ENCODE measurements around the gene CCL17.

The CCL17 gene

DNA sequence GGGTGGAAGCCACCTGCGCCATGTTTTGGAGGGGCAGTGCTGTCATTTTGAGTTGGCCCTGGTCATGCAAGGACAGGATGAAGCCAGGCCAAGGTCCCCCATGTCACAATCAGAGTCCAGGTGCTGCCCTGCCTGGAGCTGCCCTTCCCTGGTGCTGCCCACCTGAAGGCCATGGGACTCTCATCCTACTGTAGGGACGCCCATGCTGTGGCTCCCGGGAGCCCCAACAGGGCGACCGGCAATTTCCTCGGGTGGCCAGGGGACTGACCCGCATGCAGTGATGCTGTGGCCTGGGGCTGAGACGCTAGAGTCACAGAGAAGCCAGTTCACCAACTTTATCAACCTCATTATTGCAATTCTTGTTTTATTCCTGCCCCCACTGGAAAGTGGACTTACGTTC, 8.0 kb downstream of the CCL17 start:
- DNase-seq (ENCODE audit: low spot score in 2 of 2) (no peak), ATAC-seq (replicated peaks; ENCODE audit: extremely low read depth, poor library complexity, severe bottlenecking) (no peak)
- Mint-ChIP-seq H3K27me3 (no peaks in the 10 kb centered on the region), H3K36me3 (ENCODE audit: insufficient read depth) (peaks cover 8% of the 10 kb centered on the region), H3K4me3 (no peak overlapping the region), H3K27ac (ENCODE audit: low read depth) (no peak overlapping the region), H3K4me1 (peaks cover 10% of the 10 kb centered on the region), H3K9me3 (no peaks in the 10 kb centered on the region)

DNA sequence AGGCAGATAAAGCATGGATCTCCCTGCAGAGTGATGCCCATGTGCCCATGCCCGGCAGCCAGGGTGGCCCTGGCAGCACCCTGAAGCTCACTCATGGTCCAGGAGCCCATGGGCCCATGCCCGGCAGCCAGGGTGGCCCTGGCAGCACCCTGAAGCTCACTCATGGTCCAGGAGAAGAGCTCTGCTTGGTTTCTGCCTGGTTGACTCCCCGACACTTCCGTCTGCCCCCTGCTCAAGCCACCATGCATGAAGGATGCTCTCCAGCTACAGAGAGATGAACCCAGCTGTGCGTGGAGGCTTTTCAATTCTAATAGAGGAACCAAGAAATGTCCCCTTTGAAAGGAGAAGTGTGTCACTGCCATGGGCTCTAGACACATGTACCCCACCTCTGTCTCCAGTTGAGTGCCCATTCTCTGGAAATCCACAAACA, 8.7 kb downstream of the CCL17 start:
- no peak overlapping the region for H3K27ac Mint-ChIP-seq (ENCODE audit: low read depth)
- DNase-seq (ENCODE audit: low spot score in 2 of 2) (no peak), ATAC-seq (replicated peaks; ENCODE audit: extremely low read depth, poor library complexity, severe bottlenecking) (no peak)
- no peaks in the 10 kb centered on the region for H3K9me3 Mint-ChIP-seq
- H3K36me3 Mint-ChIP-seq (ENCODE audit: insufficient read depth): peaks cover 9% of the 10 kb centered on the region
- peaks cover 15% of the 10 kb centered on the region for H3K4me1 Mint-ChIP-seq
- no peaks in the 10 kb centered on the region for H3K27me3 Mint-ChIP-seq
- H3K4me3 Mint-ChIP-seq: no peak overlapping the region

DNA sequence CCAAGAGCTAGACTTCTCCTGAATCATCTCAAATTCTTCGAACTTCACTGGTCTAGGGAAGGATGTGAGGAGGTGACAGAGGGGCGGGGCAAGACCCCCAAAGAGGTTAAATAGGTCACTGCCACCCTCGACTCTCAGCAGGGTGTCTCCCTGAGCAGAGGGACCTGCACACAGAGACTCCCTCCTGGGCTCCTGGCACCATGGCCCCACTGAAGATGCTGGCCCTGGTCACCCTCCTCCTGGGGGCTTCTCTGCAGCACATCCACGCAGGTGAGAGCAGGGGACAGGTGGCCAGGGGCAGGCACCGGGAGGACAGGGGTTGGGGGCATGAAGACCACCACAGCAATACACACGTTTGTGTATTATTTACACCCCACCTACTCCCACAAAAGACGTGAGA, 9.2 kb downstream of the CCL17 start:
- H3K4me1 Mint-ChIP-seq: peaks cover 19% of the 10 kb centered on the region
- ATAC-seq (replicated peaks; ENCODE audit: extremely low read depth, poor library complexity, severe bottlenecking) (no peak), DNase-seq (ENCODE audit: low spot score in 2 of 2) (no peak)
- H3K27ac Mint-ChIP-seq (ENCODE audit: low read depth): no peak overlapping the region
- H3K4me3 Mint-ChIP-seq: no peak overlapping the region
- no peaks in the 10 kb centered on the region for H3K27me3 Mint-ChIP-seq
- no peaks in the 10 kb centered on the region for H3K9me3 Mint-ChIP-seq
- peaks cover 9% of the 10 kb centered on the region for H3K36me3 Mint-ChIP-seq (ENCODE audit: insufficient read depth)

DNA sequence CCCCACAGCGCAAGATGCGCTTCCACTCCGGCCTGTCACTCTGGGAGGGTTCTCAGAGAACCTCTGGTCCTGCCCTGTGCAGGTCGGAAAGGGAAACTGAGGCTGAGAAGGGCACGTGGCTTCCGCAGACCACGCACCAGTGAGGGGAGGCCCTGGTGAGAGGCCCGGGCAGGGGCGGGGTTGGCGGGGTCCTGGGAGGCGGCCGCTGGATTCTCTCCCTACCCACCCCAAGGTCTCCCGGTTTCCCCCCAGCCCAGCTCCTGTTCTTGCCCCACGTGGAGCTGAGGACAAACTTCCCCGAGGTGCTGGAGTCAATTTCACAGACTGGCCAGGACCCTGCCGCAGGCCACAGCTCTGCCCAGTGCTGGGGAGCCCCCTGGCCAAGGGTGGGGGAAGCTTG, 11.5 kb downstream of the CCL17 start:
- ATAC-seq (replicated peaks; ENCODE audit: extremely low read depth, poor library complexity, severe bottlenecking) (no peak), DNase-seq (ENCODE audit: low spot score in 2 of 2) (no peak)
- peaks cover 23% of the 10 kb centered on the region for H3K4me1 Mint-ChIP-seq
- no peaks in the 10 kb centered on the region for H3K9me3 Mint-ChIP-seq
- no peak overlapping the region for H3K27ac Mint-ChIP-seq (ENCODE audit: low read depth)
- peaks cover 10% of the 10 kb centered on the region for H3K36me3 Mint-ChIP-seq (ENCODE audit: insufficient read depth)
- no peaks in the 10 kb centered on the region for H3K27me3 Mint-ChIP-seq
- H3K4me3 Mint-ChIP-seq: peak overlapping the region; percentile 23

DNA sequence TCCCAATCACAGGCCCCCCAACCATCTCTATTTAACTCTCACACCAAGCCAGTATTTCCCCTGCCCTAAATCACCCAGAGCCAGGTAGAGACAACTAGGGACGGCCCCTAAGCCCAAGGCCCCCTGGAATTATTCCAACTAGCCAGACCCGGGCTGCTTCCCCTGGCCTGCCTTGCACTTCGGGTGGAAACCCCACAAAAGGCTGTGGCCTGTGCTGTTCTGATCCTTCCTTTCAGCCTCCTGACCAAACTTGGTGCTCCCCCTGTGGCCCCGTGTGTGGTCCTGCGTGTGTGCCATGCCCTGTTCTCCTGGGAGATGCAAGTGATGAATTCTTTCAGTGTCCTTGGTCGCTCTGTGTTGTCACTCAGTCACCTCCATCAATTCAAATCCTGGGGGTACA, 14.9 kb downstream of the CCL17 start:
- H3K4me1 Mint-ChIP-seq: peaks cover 23% of the 10 kb centered on the region
- no peaks in the 10 kb centered on the region for H3K27me3 Mint-ChIP-seq
- H3K4me3 Mint-ChIP-seq: no peak overlapping the region
- no peak for ATAC-seq (replicated peaks; ENCODE audit: extremely low read depth, poor library complexity, severe bottlenecking)
- H3K27ac Mint-ChIP-seq (ENCODE audit: low read depth): peak overlapping the region; percentile 89
- no peak for DNase-seq (ENCODE audit: low spot score in 2 of 2)
- no peaks in the 10 kb centered on the region for H3K9me3 Mint-ChIP-seq
- H3K36me3 Mint-ChIP-seq (ENCODE audit: insufficient read depth): peaks cover 13% of the 10 kb centered on the region

DNA sequence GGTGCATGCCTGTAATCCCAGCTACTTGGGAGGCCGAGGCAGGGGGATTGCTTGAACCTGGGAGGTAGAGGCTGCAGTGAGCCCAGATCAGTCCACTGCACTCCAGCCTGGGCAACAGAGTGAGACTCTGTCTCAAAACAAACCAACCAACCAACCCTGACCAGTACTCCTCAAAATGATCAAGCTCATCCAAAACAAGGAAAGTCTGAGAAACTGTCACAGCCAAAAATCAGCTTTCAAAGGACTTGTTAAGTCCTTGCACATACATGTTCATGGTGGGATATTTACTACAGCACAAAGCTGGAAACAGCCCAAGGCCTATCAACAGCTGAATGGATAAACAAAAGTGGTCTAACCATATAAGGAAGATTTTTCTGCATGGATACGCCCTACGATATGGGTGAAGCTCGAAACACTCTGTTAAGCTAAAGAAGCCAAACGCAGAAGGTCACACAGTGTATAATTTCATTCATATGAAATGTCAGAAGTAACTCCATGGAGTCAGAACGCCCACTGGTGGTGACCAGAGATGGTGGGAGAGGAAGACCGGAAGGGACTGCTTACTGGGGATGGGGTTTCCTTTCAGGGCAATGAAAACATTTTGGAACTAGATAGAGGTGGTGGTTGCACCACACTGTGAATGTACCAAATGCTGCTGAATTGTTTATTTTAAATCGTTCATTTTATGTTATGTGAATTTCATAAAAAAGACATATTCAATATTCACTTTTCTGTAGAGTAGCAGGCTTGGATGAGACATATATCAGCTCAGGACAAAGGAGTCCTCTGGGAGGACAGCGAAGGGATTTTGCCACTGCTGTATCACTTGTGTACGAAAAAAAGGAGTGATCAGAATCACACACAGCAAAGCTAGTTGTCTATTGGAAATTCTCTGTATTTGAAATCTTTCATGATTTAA, 17.7 kb downstream of the CCL17 start:
- H3K4me3 Mint-ChIP-seq: no peak overlapping the region
- no peaks in the 10 kb centered on the region for H3K9me3 Mint-ChIP-seq
- no peak for DNase-seq (ENCODE audit: low spot score in 2 of 2)
- no peak for ATAC-seq (replicated peaks; ENCODE audit: extremely low read depth, poor library complexity, severe bottlenecking)
- peaks cover 14% of the 10 kb centered on the region for H3K4me1 Mint-ChIP-seq
- no peak overlapping the region for H3K27ac Mint-ChIP-seq (ENCODE audit: low read depth)
- no peaks in the 10 kb centered on the region for H3K27me3 Mint-ChIP-seq
- H3K36me3 Mint-ChIP-seq (ENCODE audit: insufficient read depth): peaks cover 7% of the 10 kb centered on the region

DNA sequence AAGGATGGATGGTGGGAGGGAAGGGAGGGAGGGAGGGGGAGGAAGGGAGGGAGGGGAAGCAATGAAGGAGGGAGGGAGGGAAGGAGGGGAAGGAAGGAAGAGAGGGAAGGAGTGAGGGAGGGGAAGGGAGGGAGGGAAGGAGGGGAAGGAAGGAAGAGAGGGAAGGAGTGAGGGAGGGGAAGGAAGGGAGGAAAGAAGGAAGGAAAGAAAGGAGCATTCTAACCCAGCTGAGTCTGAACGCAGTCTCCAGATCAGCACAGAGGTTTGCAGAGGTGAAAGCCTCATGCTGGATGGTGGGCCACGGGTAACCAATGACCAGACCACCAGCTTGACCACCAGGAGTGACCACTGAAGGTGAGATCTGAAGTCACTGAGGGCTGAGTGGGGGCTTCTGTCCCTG, 18.6 kb downstream of the CCL17 start:
- H3K27ac Mint-ChIP-seq (ENCODE audit: low read depth): no peak overlapping the region
- H3K27me3 Mint-ChIP-seq: no peaks in the 10 kb centered on the region
- DNase-seq (ENCODE audit: low spot score in 2 of 2): no peak
- no peaks in the 10 kb centered on the region for H3K9me3 Mint-ChIP-seq
- H3K36me3 Mint-ChIP-seq (ENCODE audit: insufficient read depth): peaks cover 6% of the 10 kb centered on the region
- ATAC-seq (replicated peaks; ENCODE audit: extremely low read depth, poor library complexity, severe bottlenecking): no peak
- no peak overlapping the region for H3K4me3 Mint-ChIP-seq
- peaks cover 9% of the 10 kb centered on the region for H3K4me1 Mint-ChIP-seq

DNA sequence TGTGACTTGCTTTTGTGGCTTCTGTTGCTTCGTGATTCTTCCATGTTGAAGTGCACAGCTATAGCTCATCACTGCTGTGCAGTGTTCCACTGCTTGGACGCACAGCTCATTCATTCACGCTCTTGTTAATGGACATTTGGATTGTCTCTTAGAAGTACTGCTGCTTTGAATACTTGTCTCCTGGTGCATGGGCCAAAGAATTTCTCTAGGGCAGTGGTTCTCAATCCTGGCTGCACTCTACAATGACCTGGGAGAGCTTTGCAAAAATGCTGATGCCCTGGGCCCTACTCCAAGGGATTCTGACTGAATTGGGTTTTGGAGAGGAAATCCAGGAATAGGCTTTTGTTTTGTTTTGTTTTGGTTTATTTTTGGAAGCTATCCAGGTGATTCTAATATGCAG, 20.0 kb downstream of the CCL17 start:
- no peaks in the 10 kb centered on the region for H3K27me3 Mint-ChIP-seq
- DNase-seq (ENCODE audit: low spot score in 2 of 2) (no peak), ATAC-seq (replicated peaks; ENCODE audit: extremely low read depth, poor library complexity, severe bottlenecking) (no peak)
- H3K36me3 Mint-ChIP-seq (ENCODE audit: insufficient read depth): peaks cover 14% of the 10 kb centered on the region
- H3K9me3 Mint-ChIP-seq: no peaks in the 10 kb centered on the region
- no peaks in the 10 kb centered on the region for H3K4me1 Mint-ChIP-seq
- no peak overlapping the region for H3K27ac Mint-ChIP-seq (ENCODE audit: low read depth)
- no peak overlapping the region for H3K4me3 Mint-ChIP-seq

DNA sequence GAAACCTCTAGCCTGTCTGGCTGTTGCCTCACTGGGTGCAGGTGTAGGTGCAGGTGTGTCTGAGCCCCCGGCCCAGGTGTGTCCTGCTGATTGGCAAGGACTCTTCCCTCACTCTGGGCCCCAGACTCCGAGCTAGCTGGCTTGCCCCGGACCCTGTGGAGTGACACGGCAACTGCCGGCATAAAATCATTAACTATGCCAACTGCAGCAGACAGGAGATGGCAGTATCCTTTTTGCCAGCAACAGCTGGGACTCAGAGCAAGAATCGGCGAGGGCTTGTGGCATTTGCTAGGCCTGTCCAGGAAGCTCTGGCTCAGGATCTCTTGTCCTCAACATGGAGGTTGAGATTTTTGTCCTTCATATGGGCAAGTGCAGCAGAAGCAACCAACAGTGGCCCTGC, 21.8 kb downstream of the CCL17 start:
- H3K4me3 Mint-ChIP-seq: no peak overlapping the region
- H3K36me3 Mint-ChIP-seq (ENCODE audit: insufficient read depth): peaks cover 27% of the 10 kb centered on the region
- no peaks in the 10 kb centered on the region for H3K4me1 Mint-ChIP-seq
- H3K9me3 Mint-ChIP-seq: no peaks in the 10 kb centered on the region
- no peak for DNase-seq (ENCODE audit: low spot score in 2 of 2)
- H3K27ac Mint-ChIP-seq (ENCODE audit: low read depth): no peak overlapping the region
- H3K27me3 Mint-ChIP-seq: no peaks in the 10 kb centered on the region
- no peak for ATAC-seq (replicated peaks; ENCODE audit: extremely low read depth, poor library complexity, severe bottlenecking)

DNA sequence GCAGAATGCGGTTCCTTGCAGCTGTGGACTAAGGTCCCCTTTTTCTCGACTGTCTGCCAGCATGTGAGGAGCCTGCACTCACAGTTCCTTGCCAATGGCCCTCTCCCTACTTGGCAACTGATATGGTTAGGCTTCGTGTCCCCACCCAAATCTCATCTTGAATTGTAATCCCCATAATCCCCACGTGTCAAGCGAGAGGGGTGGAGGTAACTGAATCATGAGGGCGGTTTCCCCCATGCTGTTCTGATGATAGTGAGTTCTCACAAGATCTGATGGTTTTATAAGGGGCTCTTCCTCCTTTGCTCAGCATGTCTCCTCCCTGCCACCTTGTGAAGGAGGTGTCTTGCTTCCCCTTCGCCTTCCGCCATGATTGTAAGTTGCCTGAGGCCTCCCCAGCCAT, 22.7 kb downstream of the CCL17 start:
- Mint-ChIP-seq H3K9me3 (no peaks in the 10 kb centered on the region), H3K4me1 (no peaks in the 10 kb centered on the region), H3K36me3 (ENCODE audit: insufficient read depth) (peaks cover 35% of the 10 kb centered on the region), H3K27ac (ENCODE audit: low read depth) (peak overlapping the region; percentile 58), H3K27me3 (no peaks in the 10 kb centered on the region), H3K4me3 (no peak overlapping the region)
- DNase-seq (ENCODE audit: low spot score in 2 of 2) (no peak), ATAC-seq (replicated peaks; ENCODE audit: extremely low read depth, poor library complexity, severe bottlenecking) (no peak)

DNA sequence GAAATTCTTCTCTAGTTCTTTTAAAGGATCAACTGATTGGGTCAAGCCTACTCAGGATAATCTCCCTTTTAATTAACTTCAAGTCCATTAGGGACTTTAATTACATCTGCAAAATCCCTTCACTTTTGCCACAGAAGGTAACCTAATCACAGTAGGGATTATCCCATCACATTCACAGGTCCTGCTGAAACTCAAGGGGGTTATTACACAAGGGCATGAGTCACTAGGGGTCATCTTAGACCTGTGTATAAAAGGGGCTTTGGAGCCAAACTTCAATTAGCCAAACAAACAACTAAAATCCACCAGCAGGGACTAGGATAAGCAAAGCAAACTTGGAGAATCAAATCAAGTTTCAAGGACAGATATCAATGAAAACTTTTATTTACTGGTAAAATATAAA, 23.3 kb downstream of the CCL17 start:
- ATAC-seq (replicated peaks; ENCODE audit: extremely low read depth, poor library complexity, severe bottlenecking): no peak
- no peak overlapping the region for H3K4me3 Mint-ChIP-seq
- no peaks in the 10 kb centered on the region for H3K4me1 Mint-ChIP-seq
- no peak for DNase-seq (ENCODE audit: low spot score in 2 of 2)
- H3K9me3 Mint-ChIP-seq: no peaks in the 10 kb centered on the region
- H3K27me3 Mint-ChIP-seq: no peaks in the 10 kb centered on the region
- H3K36me3 Mint-ChIP-seq (ENCODE audit: insufficient read depth): peaks cover 40% of the 10 kb centered on the region
- peak overlapping the region; percentile 58 for H3K27ac Mint-ChIP-seq (ENCODE audit: low read depth)

DNA sequence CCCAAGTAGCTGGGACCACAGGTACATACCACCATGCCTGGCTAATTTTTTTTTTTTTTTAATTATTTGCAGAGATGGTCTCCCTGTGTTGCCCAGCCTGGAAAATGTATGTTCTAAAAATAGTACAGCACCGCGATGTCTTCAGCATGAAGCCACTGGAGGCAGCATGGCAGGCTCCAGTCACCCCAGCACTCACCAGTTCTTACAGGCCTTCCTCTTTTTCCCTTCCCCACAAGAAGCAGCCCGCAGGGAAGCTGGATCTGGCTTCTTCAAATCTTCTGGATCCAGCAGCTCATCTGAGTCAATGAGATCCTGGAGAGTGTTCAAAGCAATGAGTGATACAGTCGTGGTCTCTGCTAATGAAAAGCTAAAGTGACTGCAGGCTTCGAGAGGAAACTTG, 26.4 kb downstream of the CCL17 start:
- no peak overlapping the region for H3K4me3 Mint-ChIP-seq
- peaks cover 53% of the 10 kb centered on the region for H3K36me3 Mint-ChIP-seq (ENCODE audit: insufficient read depth)
- no peak for DNase-seq (ENCODE audit: low spot score in 2 of 2)
- H3K4me1 Mint-ChIP-seq: no peaks in the 10 kb centered on the region
- no peak overlapping the region for H3K27ac Mint-ChIP-seq (ENCODE audit: low read depth)
- H3K9me3 Mint-ChIP-seq: no peaks in the 10 kb centered on the region
- no peaks in the 10 kb centered on the region for H3K27me3 Mint-ChIP-seq
- ATAC-seq (replicated peaks; ENCODE audit: extremely low read depth, poor library complexity, severe bottlenecking): no peak

DNA sequence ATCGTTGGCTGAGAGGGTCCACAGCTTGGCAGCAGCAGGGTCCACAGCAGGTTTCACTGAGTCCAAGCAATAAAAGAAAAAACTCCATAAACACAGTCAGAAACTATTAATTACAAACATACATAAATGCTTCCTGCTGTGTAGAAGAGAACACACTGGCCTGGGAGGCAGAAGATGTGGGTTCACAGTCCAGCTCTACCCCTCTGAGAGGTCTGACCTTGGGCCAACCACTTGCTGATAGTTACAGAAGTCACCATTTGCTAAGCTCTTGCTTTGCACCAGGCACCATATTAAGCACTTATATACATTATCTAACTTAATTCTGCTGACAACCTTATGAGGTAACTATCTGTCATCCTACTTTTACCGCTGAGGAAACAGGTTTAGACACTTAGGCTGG, 27.9 kb downstream of the CCL17 start:
- Mint-ChIP-seq H3K4me3 (no peak overlapping the region), H3K4me1 (no peaks in the 10 kb centered on the region), H3K9me3 (no peaks in the 10 kb centered on the region), H3K27me3 (no peaks in the 10 kb centered on the region), H3K27ac (ENCODE audit: low read depth) (no peak overlapping the region), H3K36me3 (ENCODE audit: insufficient read depth) (peaks cover 58% of the 10 kb centered on the region)
- no peak for DNase-seq (ENCODE audit: low spot score in 2 of 2)
- ATAC-seq (replicated peaks; ENCODE audit: extremely low read depth, poor library complexity, severe bottlenecking): no peak
